C4-2B (cell line): Measurements from ENCODE around the gene SYPL2.

ENCODE experiments used
- CTCF ChIP-seq: fragments of 450-650 bp; conservative IDR thresholded peaks from 2 replicates; pipeline ENCODE4 v1.5.1; 2017; ENCODE audit warnings: mild to moderate bottlenecking
- ZFX ChIP-seq: fragments of 450-650 bp; IDR thresholded peaks from 2 replicates; pipeline ENCODE4 v1.6.1; 2017

GRCh38 chr1:109457819-109458218, 8.5 kb upstream of the SYPL2 start:
- TF ChIP-seq CTCF (no peak), ZFX (no peak)
